ENCODE measurements around the gene SNAP23.

DNA sequence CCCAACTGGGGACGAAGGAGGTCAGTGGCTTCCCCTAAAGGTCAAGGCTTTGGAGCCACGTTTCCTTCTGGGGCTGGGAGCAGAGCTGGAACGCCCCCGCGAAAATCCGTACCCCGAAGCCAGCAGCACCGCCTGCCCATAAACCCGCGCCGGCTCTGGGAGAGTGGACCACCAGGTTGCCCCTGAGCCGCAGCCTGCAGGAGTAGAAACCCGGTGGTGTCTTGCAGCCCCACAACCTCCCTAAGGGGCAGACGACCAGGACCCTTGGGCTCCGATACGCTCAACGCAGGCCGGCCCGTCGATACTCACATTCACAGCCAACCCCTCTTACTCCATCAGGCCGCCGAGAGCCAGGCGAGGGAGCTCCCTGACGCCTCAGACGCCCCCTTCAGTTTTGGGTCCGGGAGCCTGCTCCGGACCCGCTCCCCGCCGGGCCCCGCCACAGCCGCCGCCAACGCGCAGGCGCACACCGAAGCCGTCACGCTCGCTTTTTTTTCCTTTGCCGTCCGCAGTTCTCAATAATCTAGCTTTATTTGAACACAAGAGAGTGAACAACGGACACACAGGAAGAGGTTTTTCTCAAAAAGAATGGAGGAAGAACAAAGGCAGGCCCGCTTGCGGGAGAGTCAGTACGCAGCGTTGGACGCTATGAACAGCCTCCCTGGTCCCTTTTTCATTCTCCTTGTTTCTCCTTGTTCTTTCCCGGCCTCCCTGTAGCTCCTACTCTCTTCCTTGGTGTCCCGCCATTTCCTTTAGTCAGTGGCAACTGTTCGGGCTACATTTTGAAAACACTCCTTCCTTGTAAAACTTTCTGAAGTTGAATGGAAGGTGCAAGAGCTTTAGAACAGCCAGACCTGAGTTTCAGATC, 4.5 kb upstream of the SNAP23 start, which contains the start of gene ZNF106:
- peak; percentile 46 to 85 (median 77) for TF ChIP-seq POLR2AphosphoS5 (IDR thresholded peaks at IDR 0.05)
- TF ChIP-seq POLR2A (IDR thresholded peaks at IDR 0.05): peak; percentile 14 to 82
- TF ChIP-seq, protein P1, sequence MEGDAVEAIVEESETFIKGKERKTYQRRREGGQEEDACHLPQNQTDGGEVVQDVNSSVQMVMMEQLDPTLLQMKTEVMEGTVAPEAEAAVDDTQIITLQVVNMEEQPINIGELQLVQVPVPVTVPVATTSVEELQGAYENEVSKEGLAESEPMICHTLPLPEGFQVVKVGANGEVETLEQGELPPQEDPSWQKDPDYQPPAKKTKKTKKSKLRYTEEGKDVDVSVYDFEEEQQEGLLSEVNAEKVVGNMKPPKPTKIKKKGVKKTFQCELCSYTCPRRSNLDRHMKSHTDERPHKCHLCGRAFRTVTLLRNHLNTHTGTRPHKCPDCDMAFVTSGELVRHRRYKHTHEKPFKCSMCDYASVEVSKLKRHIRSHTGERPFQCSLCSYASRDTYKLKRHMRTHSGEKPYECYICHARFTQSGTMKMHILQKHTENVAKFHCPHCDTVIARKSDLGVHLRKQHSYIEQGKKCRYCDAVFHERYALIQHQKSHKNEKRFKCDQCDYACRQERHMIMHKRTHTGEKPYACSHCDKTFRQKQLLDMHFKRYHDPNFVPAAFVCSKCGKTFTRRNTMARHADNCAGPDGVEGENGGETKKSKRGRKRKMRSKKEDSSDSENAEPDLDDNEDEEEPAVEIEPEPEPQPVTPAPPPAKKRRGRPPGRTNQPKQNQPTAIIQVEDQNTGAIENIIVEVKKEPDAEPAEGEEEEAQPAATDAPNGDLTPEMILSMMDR (IDR thresholded peaks at IDR 0.05): no peak
- TF ChIP-seq EP300 (IDR thresholded peaks at IDR 0.05): no peak
